DMS53 treated with DMSO at 0.1 percent for 48 hours (cell line): ENCODE measurements around the gene DDOST.

ENCODE experiments used
- DNase-seq: peaks from one replicate; lab custom pipeline; 2025; ENCODE audit not compliant: unreplicated experiment; lab: John Stamatoyannopoulos, UW

The DDOST gene

GRCh38 chr1:20661207-20662109 lies at the start of gene DDOST:
TSS of gene DDOST (minus strand) at chr1:20661369. CDS start at chr1:20661350, 19 bp downstream.
- peak; percentile 96 for DNase-seq

- DNase-seq: no peak
Measured at GRCh38 chr1:20710469-20711284, 49.5 kb upstream of the DDOST start.

- no peak for DNase-seq
Measured at GRCh38 chr1:20709868-20710267, 48.7 kb upstream of the DDOST start.

GRCh38 chr1:20708891-20709290 lies 47.7 kb upstream of the DDOST start:
- DNase-seq: no peak

GRCh38 chr1:20708057-20708456 lies 46.9 kb upstream of the DDOST start:
- DNase-seq: no peak

- DNase-seq: no peak
Measured at GRCh38 chr1:20706841-20707240, 45.7 kb upstream of the DDOST start.

GRCh38 chr1:20705203-20705755 lies 44.1 kb upstream of the DDOST start:
- no peak for DNase-seq

- DNase-seq: no peak
Measured at GRCh38 chr1:20704390-20705202, 43.4 kb upstream of the DDOST start.

- no peak for DNase-seq
Measured at GRCh38 chr1:20703124-20703756, 42.1 kb upstream of the DDOST start.

- DNase-seq: no peak
Measured at GRCh38 chr1:20702416-20702815, 41.2 kb upstream of the DDOST start.

GRCh38 chr1:20701847-20702246 lies 40.7 kb upstream of the DDOST start:
- DNase-seq: no peak

- DNase-seq: no peak
Measured at GRCh38 chr1:20701446-20701845, 40.3 kb upstream of the DDOST start.

GRCh38 chr1:20700636-20701215 lies 39.6 kb upstream of the DDOST start:
- DNase-seq: no peak

- DNase-seq: no peak
Measured at GRCh38 chr1:20699558-20699957, 38.4 kb upstream of the DDOST start.

GRCh38 chr1:20698195-20698910 lies 37.2 kb upstream of the DDOST start:
- DNase-seq: no peak

- no peak for DNase-seq
Measured at GRCh38 chr1:20697563-20697962, 36.4 kb upstream of the DDOST start.

GRCh38 chr1:20696397-20697333 lies 35.5 kb upstream of the DDOST start:
- DNase-seq: peak; percentile 76

GRCh38 chr1:20695515-20695914 lies 34.3 kb upstream of the DDOST start:
- no peak for DNase-seq
